H1 (cell line): ENCODE data around the gene SHPK. TPM values are rescaled to one million over a fixed set of nuclear protein-coding genes. Genes with fewer than 3 reads are reported as not detected.

Experiments
- CTCF ChIA-PET: fragments of 300-600 bp; sonication (Branson Sonifier 250); formaldehyde crosslinking; loops from one replicate; lab custom pipeline; 2021; ENCODE audit not compliant: partially characterized antibody; lab: Charles Lee
- POLR2A ChIA-PET: fragments of 300-600 bp; sonication (Branson Sonifier 250); formaldehyde crosslinking; loops from one replicate; lab custom pipeline; 2021; ENCODE audit warnings: inconsistent platforms; ENCODE audit not compliant: partially characterized antibody; lab: Charles Lee
- DNase-seq, 2 experiments: peaks; one replicate each; pipeline versions ENCODE4 v3.0.0 to v3.0.0-alpha.2; 2010 to 2022; ENCODE audit warnings: low spot score in 2 of 2, low read depth in 1 of 2, mixed read lengths in 1 of 2
- FAIRE-seq: peaks from 2 replicates; lab custom pipeline; 2011; peaks lifted over from hg19 to GRCh38; lab: Jason Lieb, UNC
- H2AFZ ChIP-seq: 2 replicates; pipeline ENCODE4 v1.8.1; 2012; ENCODE audit warnings: low read length, inconsistent platforms
- H2AK5ac ChIP-seq: 2 replicates; pipeline ENCODE4 v1.6.1; 2013; ENCODE audit warnings: low read depth, low read length
- H2BK120ac ChIP-seq: replicated peaks from 2 replicates; pipeline ENCODE3; 2013; ENCODE audit warnings: low read depth, low read length, inconsistent platforms
- H2BK12ac ChIP-seq: 2 replicates; pipeline ENCODE4 v1.6.1; 2013; ENCODE audit warnings: low read depth, low read length
- H2BK15ac ChIP-seq: 2 replicates; pipeline ENCODE4 v1.6.1; 2013; ENCODE audit warnings: low read length
- H2BK20ac ChIP-seq: 2 replicates; pipeline ENCODE4 v1.6.1; 2013; ENCODE audit warnings: low read length
- H2BK5ac ChIP-seq: 2 replicates; pipeline ENCODE4 v1.6.1; 2013; ENCODE audit warnings: low read depth, low read length
- H3K14ac ChIP-seq: 2 replicates; pipeline ENCODE4 v1.6.1; 2013; ENCODE audit warnings: inconsistent platforms; ENCODE audit not compliant: insufficient read length
- H3K18ac ChIP-seq: 2 replicates; pipeline ENCODE4 v1.6.1; 2013; ENCODE audit warnings: low read length; ENCODE audit errors: extremely low read depth
- H3K23ac ChIP-seq: 2 replicates; pipeline ENCODE4 v1.6.1; 2013; ENCODE audit warnings: inconsistent platforms; ENCODE audit not compliant: insufficient read length
- H3K23me2 ChIP-seq: 2 replicates; pipeline ENCODE4 v1.6.1; 2013; ENCODE audit warnings: low read depth, low read length
- H3K27ac ChIP-seq: 2 replicates; pipeline ENCODE4 v1.6.1; 2011; ENCODE audit warnings: low read depth, low read length, inconsistent platforms
- H3K27me3 ChIP-seq, 4 experiments: replicated peaks in 1 of 4; 1 replicate in 1 of 4; 2 replicates in 3 of 4; pipeline versions ENCODE4 v1.6.1 to v1.8.1; 2011 to 2013; ENCODE audit warnings: low read length in 3 of 4, mild to moderate bottlenecking in 3 of 4, inconsistent platforms in 2 of 4, mixed read lengths in 2 of 4, moderate library complexity in 1 of 4; ENCODE audit not compliant: control insufficient read depth in 3 of 4, insufficient read depth in 3 of 4; ENCODE audit errors: extremely low read depth in 1 of 4
- H3K36me3 ChIP-seq, 4 experiments: 2 replicates each; pipeline versions ENCODE4 v1.6.1 to v1.8.1; 2011 to 2013; ENCODE audit warnings: mild to moderate bottlenecking in 4 of 4, low read length in 3 of 4, moderate library complexity in 2 of 4, control low read depth in 1 of 4, inconsistent platforms in 1 of 4; ENCODE audit not compliant: insufficient read depth in 4 of 4, control insufficient read depth in 2 of 4
- H3K4ac ChIP-seq: replicated peaks from 2 replicates; pipeline ENCODE3; 2013; ENCODE audit warnings: low read length, low read depth, mixed read lengths, inconsistent platforms; ENCODE audit not compliant: insufficient read length
- H3K4me1 ChIP-seq, 4 experiments: replicated peaks in 1 of 4; 1 replicate in 1 of 4; 2 replicates in 3 of 4; pipeline versions ENCODE4 v1.6.1 to v1.8.1; 2011 to 2013; ENCODE audit warnings: low read length in 3 of 4, inconsistent platforms in 2 of 4, mixed read lengths in 1 of 4; ENCODE audit not compliant: insufficient read depth in 4 of 4, control insufficient read depth in 3 of 4
- H3K4me2 ChIP-seq, 2 experiments: 2 replicates each; pipeline versions ENCODE4 v1.6.1 to v1.8.1; 2011 to 2013; ENCODE audit warnings: low read depth in 2 of 2, low read length in 2 of 2, control low read depth in 1 of 2, inconsistent platforms in 1 of 2, mild to moderate bottlenecking in 1 of 2; ENCODE audit not compliant: insufficient read depth in 1 of 2
- H3K4me3 ChIP-seq, 4 experiments: fragments of 200-600, 300-600 bp in 1 of 4; sonication (generic), shearing (Covaris generic), sonication (Bioruptor Twin) in 1 of 4; 2 replicates each; pipeline versions ENCODE4 v1.5.1 to v1.8.1; 2011 to 2016; ENCODE audit warnings: low read length in 4 of 4, low read depth in 3 of 4, control low read depth in 2 of 4, inconsistent platforms in 2 of 4, mild to moderate bottlenecking in 2 of 4, mixed read lengths in 1 of 4, moderate library complexity in 1 of 4; ENCODE audit not compliant: insufficient read depth in 2 of 4; ENCODE audit errors: extremely low read depth in 1 of 4
- H3K56ac ChIP-seq: replicated peaks from 2 replicates; pipeline ENCODE3; 2013; ENCODE audit warnings: low read depth, mild to moderate bottlenecking, mixed read lengths, low read length, inconsistent platforms; ENCODE audit not compliant: insufficient read length
- H3K79me1 ChIP-seq: 2 replicates; pipeline ENCODE4 v1.6.1; 2013; ENCODE audit warnings: low read depth, low read length, control low read depth
- H3K79me2 ChIP-seq, 2 experiments: 2 replicates each; pipeline versions ENCODE4 v1.6.1 to v1.8.1; 2012 to 2013; ENCODE audit warnings: low read length in 2 of 2, mild to moderate bottlenecking in 2 of 2, inconsistent platforms in 1 of 2; ENCODE audit not compliant: insufficient read depth in 2 of 2, control insufficient read depth in 1 of 2
- H3K9ac ChIP-seq, 4 experiments: replicated peaks in 1 of 4; 1 replicate in 1 of 4; 2 replicates in 3 of 4; pipeline versions ENCODE4 v1.6.1 to v1.8.1; 2011 to 2013; ENCODE audit warnings: low read depth in 3 of 4, low read length in 3 of 4, control low read depth in 2 of 4, mild to moderate bottlenecking in 2 of 4, moderate library complexity in 2 of 4, inconsistent platforms in 1 of 4; ENCODE audit errors: extremely low read depth in 1 of 4
- H3K9me3 ChIP-seq, 2 experiments: 2 replicates each; pipeline versions ENCODE4 v1.6.1 to v1.8.1; 2012 to 2013; ENCODE audit warnings: mild to moderate bottlenecking in 2 of 2, moderate library complexity in 2 of 2, control low read depth in 1 of 2, inconsistent platforms in 1 of 2, low read depth in 1 of 2, low read length in 1 of 2, mixed read lengths in 1 of 2; ENCODE audit not compliant: insufficient read depth in 2 of 2
- H4K20me1 ChIP-seq, 2 experiments: replicated peaks in 1 of 2; 2 replicates each; pipeline versions ENCODE3 to v1.8.1; 2011 to 2013; ENCODE audit warnings: inconsistent platforms in 2 of 2, low read length in 2 of 2, mild to moderate bottlenecking in 1 of 2; ENCODE audit not compliant: insufficient read depth in 2 of 2, control insufficient read depth in 1 of 2
- H4K5ac ChIP-seq: 2 replicates; pipeline ENCODE4 v1.6.1; 2013; ENCODE audit warnings: low read length, low read depth, mixed read lengths, inconsistent platforms; ENCODE audit not compliant: insufficient read length
- H4K8ac ChIP-seq: 2 replicates; pipeline ENCODE4 v1.8.0; 2013; ENCODE audit warnings: mild to moderate bottlenecking, moderate library complexity, low read length, inconsistent platforms; ENCODE audit not compliant: insufficient read depth; ENCODE audit errors: extremely low read depth
- H4K91ac ChIP-seq: replicated peaks from 2 replicates; pipeline ENCODE3; 2013; ENCODE audit warnings: low read length, mixed read lengths, inconsistent platforms; ENCODE audit not compliant: insufficient read length
- BRCA1 ChIP-seq: IDR thresholded peaks from 2 replicates; pipeline ENCODE4 v1.6.1; 2012; ENCODE audit warnings: low read depth, low read length, improper control_type of control experiment
- CBX5 ChIP-seq: fragments of 300-800, 300-1000 bp; sonication (generic); IDR thresholded peaks from 2 replicates; pipeline ENCODE4 v1.7.1; 2016; ENCODE audit warnings: antibody characterized with exemption, low read length, low read depth
- CHD1 ChIP-seq: IDR thresholded peaks from 2 replicates; pipeline ENCODE4 v1.6.1; 2012; ENCODE audit warnings: low read depth, low read length, improper control_type of control experiment
- CREB1 ChIP-seq: IDR thresholded peaks from 2 replicates; pipeline ENCODE4 v1.6.1; 2012; ENCODE audit warnings: inconsistent platforms
- EP300 ChIP-seq, 2 experiments: IDR thresholded peaks; 1 replicate in 1 of 2; 2 replicates in 1 of 2; pipeline ENCODE4 v1.6.1; 2011 to 2012; ENCODE audit warnings: low read depth in 2 of 2, low read length in 2 of 2, mild to moderate bottlenecking in 2 of 2, borderline replicate concordance in 1 of 2, inconsistent platforms in 1 of 2, moderate library complexity in 1 of 2
- EZH2 ChIP-seq: fragments of 200-600 bp; sonication (generic); IDR thresholded peaks from 2 replicates; pipeline ENCODE4 v1.7.1; 2012; ENCODE audit warnings: low read depth, mild to moderate bottlenecking, moderate library complexity, low read length, inconsistent platforms; ENCODE audit not compliant: severe bottlenecking
- JUND ChIP-seq: IDR thresholded peaks from 2 replicates; pipeline ENCODE4 v1.6.1; 2011; ENCODE audit warnings: mild to moderate bottlenecking, improper control_type of control experiment, low read length
- NRF1 ChIP-seq: IDR thresholded peaks from 2 replicates; pipeline ENCODE4 v1.6.1; 2011; ENCODE audit warnings: mild to moderate bottlenecking, low read depth, low read length, improper control_type of control experiment
- POLR2AphosphoS5 ChIP-seq: IDR thresholded peaks from 2 replicates; pipeline ENCODE4 v1.6.1; 2011; ENCODE audit warnings: low read depth, low read length
- RBBP5 ChIP-seq: IDR thresholded peaks from 2 replicates; pipeline ENCODE4 v1.7.1; 2012; ENCODE audit warnings: low read depth, mild to moderate bottlenecking, inconsistent platforms, low read length, moderate library complexity, borderline replicate concordance
- RXRA ChIP-seq: IDR thresholded peaks from 2 replicates; pipeline ENCODE4 v1.6.1; 2011; ENCODE audit warnings: low read depth, mild to moderate bottlenecking, low read length, moderate library complexity; ENCODE audit not compliant: insufficient read depth
- SIN3A ChIP-seq, 2 experiments: IDR thresholded peaks in 1 of 2; conservative IDR thresholded peaks in 1 of 2; 2 replicates each; pipeline ENCODE4 v1.6.1; 2011 to 2012; ENCODE audit warnings: low read length in 2 of 2, improper control_type of control experiment in 1 of 2, low read depth in 1 of 2, mild to moderate bottlenecking in 1 of 2
- SRF ChIP-seq: IDR thresholded peaks from 2 replicates; pipeline ENCODE4 v1.6.1; 2011; ENCODE audit warnings: mild to moderate bottlenecking, low read depth, low read length, moderate library complexity
- WGBS, 2 experiments: shearing (Covaris generic) in 1 of 2; methylation state at CpG; one replicate each; pipeline versions ENCODE4 v1.1.6 to v1.1.7; 2013 to 2015; ENCODE audit warnings: low lambda C conversion rate in 2 of 2, mixed read lengths in 2 of 2, inconsistent platforms in 1 of 2, low coverage in 1 of 2, missing lambda C conversion rate in 1 of 2; ENCODE audit not compliant: insufficient replicate concordance in 2 of 2, insufficient coverage in 1 of 2, insufficient read length in 1 of 2; ENCODE audit errors: extremely low coverage in 1 of 2, missing lambda C conversion rate in 1 of 2; 5-methylcytosine and 5-hydroxymethylcytosine counted together
- polyA plus RNA-seq, 7 experiments: library from polyadenylated mRNA; depleted of rRNA in 3 of 7; stranded (reverse) in 5 of 7; unstranded in 2 of 7; fragments of >200 nt in 5 of 7; fragments of 200-250 nt in 2 of 7; gene quantifications; 1 replicate in 5 of 7; 2 replicates in 1 of 7; 4 replicates in 1 of 7; pipeline versions ENCODE4 v1.2.1 to v1.2.3, GENCODE V29; 2011 to 2013; ENCODE audit warnings: missing spikeins in 2 of 7, mixed read lengths in 2 of 7
- total RNA-seq: library from RNA; stranded (reverse); fragmentation: NEBNext Ultra II Directional; extraction: Animal tissue kit (Norgen Biotek cat#: 25700); gene quantifications from 2 replicates; pipeline ENCODE4 v1.2.1, GENCODE V29; 2021

Gene SHPK
- total and polyA plus RNA-seq, 2 of the 8 experiments (the other 6 are each of a cell fraction or from before 2014, with no cell fraction given) = 28.6 to 36.7 TPM

GRCh38 chr17:3675886-3676285 lies 39.8 kb upstream of the SHPK start:
- H3K4me1 ChIP-seq = peaks cover 0 to 2% (median 0%) of the 10 kb centered on the region in 4 experiments; a peak in 2 of 7 replicates
- no peak for DNase-seq
- no peak overlapping the region for H4K91ac ChIP-seq
- no peak overlapping the region for H2AFZ ChIP-seq
- no peak overlapping the region for H3K56ac ChIP-seq
- H2AK5ac ChIP-seq = no peak overlapping the region
- no peak overlapping the region for H3K4me3 ChIP-seq
- H2BK120ac ChIP-seq = no peak overlapping the region
- H3K23me2 ChIP-seq = no peaks in the 10 kb centered on the region
- 0 out of 7 replicates have a peak, but pooled peaks cover 0 to 2% (median 0%) of the 10 kb centered on the region in 4 experiments for H3K27me3 ChIP-seq
- no peak overlapping the region for H2BK20ac ChIP-seq
- H3K9ac ChIP-seq = no peak overlapping the region
- no peaks in the 10 kb centered on the region for H3K79me1 ChIP-seq
- no peak overlapping the region for H4K5ac ChIP-seq
- H3K36me3 ChIP-seq = no peaks in the 10 kb centered on the region; a peak in 1 of 8 replicates
- H3K27ac ChIP-seq = no peak overlapping the region
- H3K79me2 ChIP-seq = no peaks in the 10 kb centered on the region
- H3K23ac ChIP-seq = no peak overlapping the region
- H3K9me3 ChIP-seq = no peaks in the 10 kb centered on the region
- H4K20me1 ChIP-seq = peaks cover 0 to 3% of the 10 kb centered on the region in 2 experiments
- ChIA-PET POLR2A (interaction anchor here (1.1 kb wide), 1 partner anchor 9 kb away, joined by 4 read pairs; no protein-coding TSS in a partner anchor), CTCF (interaction anchor here (1.4 to 4.2 kb wide), 2 partner anchors 15 to 18 kb away, joined by 4 to 29 read pairs; no protein-coding TSS in a partner anchor)
- TF ChIP-seq NRF1 (no peak), BRCA1 (no peak), EZH2 (no peak), CBX5 (no peak), RBBP5 (no peak), RXRA (no peak), SIN3A (conservative IDR thresholded peaks at IDR 0.05 in 1 of 2, IDR thresholded peaks at IDR 0.05 in 1 of 2; ENCODE audit: low read depth in 1 of 2, low read length in 2 of 2) (no peak), EP300 (IDR thresholded peaks at IDR 0.05; ENCODE audit: borderline replicate concordance in 1 of 2, low read depth in 2 of 2, low read length in 2 of 2) (no peak), POLR2AphosphoS5 (no peak), JUND (no peak), CREB1 (no peak), SRF (no peak), CHD1 (no peak)
- no peak overlapping the region for H2BK12ac ChIP-seq
- WGBS, 2 experiments = 80% methylated on average over 11 of the region's 11 CpGs; no CpG with 5 or more reads in 1 of the 2 experiments
- H3K14ac ChIP-seq = no peak overlapping the region
- H3K18ac ChIP-seq = no peak overlapping the region
- no peak overlapping the region for H2BK15ac ChIP-seq
- no peak overlapping the region for H3K4me2 ChIP-seq
- no peak overlapping the region for H4K8ac ChIP-seq
- H3K4ac ChIP-seq = no peak overlapping the region
- no peak for FAIRE-seq
- H2BK5ac ChIP-seq = no peak overlapping the region
